Muscle layer of colon (tissue), 2 donors: Measurements from ENCODE around the gene SYNE2.
"Not testable (repeated sequence)": the region's sequence is repeated elsewhere in the genome, so short reads cannot be mapped to it uniquely, and the experiment has no call there.

Experiments used
- H3K27ac ChIP-seq: one replicate; pipeline ENCODE4 v1.7.0; 2013; ENCODE audit warnings: low read depth, mild to moderate bottlenecking, low read length, moderate library complexity
- H3K27me3 ChIP-seq, 2 donors: one replicate each; pipeline ENCODE4 v1.7.0; 2013; ENCODE audit warnings: low read length in 2 of 2, mild to moderate bottlenecking in 2 of 2; ENCODE audit not compliant: insufficient read depth in 2 of 2, control insufficient read depth in 1 of 2
- H3K36me3 ChIP-seq: one replicate; pipeline ENCODE4 v1.7.0; 2013; ENCODE audit warnings: mild to moderate bottlenecking, low read length; ENCODE audit not compliant: insufficient read depth
- H3K4me1 ChIP-seq: one replicate; pipeline ENCODE4 v1.7.0; 2013; ENCODE audit warnings: mild to moderate bottlenecking, low read length; ENCODE audit not compliant: insufficient read depth
- H3K4me3 ChIP-seq, 2 donors: one replicate each; pipeline ENCODE4 v1.7.0; 2013; ENCODE audit warnings: low read length in 2 of 2, low read depth in 1 of 2, mild to moderate bottlenecking in 1 of 2, moderate library complexity in 1 of 2
- H3K9ac ChIP-seq: one replicate; pipeline ENCODE4 v1.7.0; 2013; ENCODE audit warnings: low read length
- H3K9me3 ChIP-seq: one replicate; pipeline ENCODE4 v1.7.0; 2013; ENCODE audit warnings: mild to moderate bottlenecking, low read length
- donor health status: abdominal sarcoma.
- donor health status: Adenocarcinoma of cecum.

Gene SYNE2

DNA sequence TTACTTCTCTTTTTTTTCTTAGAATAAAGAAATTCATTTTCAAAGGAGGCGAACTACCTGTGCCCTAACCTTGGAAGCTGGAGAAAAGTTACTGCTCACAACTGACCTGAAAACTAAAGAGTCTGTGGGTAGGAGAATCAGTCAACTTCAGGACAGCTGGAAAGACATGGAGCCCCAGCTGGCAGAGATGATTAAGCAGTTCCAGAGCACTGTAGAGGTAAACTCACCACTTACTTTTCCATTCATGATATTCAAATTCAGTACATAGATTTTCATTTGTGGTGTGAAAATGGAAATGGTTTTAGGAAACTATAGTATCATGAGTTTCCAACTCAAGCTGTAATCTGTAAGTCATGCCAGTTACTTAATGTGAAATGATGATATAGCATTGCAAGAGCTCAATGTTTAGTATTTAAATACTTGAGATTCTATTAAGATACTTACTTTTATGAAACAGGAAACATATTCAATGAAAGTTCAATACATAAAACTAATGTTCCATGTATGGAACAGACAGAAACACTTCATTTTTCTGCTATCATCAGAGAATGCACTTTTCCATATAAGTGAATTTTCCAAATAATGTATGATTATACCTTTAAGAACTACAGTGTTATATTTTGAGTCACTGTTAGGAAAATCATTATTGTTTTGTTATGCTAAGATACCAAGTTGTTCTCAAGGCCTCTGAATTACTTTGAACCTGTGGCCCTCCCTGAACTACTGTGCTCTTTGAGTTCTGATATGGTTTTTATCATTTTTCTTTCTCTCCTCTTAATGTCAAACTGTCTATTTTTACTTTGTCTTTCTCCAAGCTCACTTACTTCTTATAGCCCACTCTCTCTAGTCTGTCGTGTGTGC is 322.3 kb downstream of the SYNE2 start:
- H3K9me3 ChIP-seq = no peaks in the 10 kb centered on the region
- H3K27me3 ChIP-seq = no peaks in the 10 kb centered on the region
- H3K9ac ChIP-seq = no peak overlapping the region
- no peak overlapping the region for H3K27ac ChIP-seq
- no peaks in the 10 kb centered on the region for H3K4me1 ChIP-seq
- no peak overlapping the region for H3K4me3 ChIP-seq
- no peaks in the 10 kb centered on the region for H3K36me3 ChIP-seq

DNA sequence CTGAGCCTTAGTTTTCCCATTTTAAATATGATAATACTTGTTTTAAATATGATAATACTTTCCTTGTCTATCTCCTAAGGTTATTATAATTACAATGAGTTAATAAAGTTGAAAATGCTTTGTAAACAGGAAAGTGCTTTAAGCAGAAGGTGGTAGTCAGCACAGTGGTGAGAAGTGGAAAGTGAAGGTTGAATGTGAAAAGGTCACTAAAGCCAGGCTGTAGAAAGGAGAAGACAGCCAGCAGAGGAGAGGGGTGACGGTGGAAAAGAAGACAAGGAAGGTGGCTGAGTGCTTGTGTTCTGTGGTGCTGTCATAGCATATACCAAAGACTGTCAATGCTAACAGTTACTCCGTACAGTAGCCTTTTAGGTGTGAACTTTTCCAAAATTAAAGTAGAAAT is 323.5 kb downstream of the SYNE2 start:
- H3K27ac ChIP-seq = no peak overlapping the region
- H3K9ac ChIP-seq = no peak overlapping the region
- no peak overlapping the region for H3K4me3 ChIP-seq
- no peaks in the 10 kb centered on the region for H3K4me1 ChIP-seq
- H3K27me3 ChIP-seq = no peaks in the 10 kb centered on the region
- no peaks in the 10 kb centered on the region for H3K36me3 ChIP-seq
- H3K9me3 ChIP-seq = no peaks in the 10 kb centered on the region

DNA sequence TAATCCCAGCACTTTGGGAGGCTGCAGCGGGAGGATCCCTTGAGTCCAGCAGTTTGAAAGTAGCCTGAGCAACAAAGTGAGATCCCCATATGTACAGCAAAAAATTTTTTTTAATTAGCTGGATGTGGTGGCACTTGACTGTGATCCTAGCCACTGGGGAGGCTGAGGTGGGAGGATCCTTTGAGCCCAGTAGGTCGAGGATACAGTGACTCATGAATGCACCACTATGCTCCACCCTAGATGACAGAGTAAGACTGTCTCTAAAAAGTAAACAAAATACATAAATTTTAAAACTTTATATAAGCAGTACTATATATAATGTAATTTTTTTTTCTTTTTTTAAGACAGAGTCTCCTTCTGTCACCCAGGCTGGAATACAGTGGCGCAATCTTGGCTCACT is 326.0 kb downstream of the SYNE2 start:
- H3K9ac ChIP-seq = no peak overlapping the region
- H3K27ac ChIP-seq = no peak overlapping the region
- no peaks in the 10 kb centered on the region for H3K9me3 ChIP-seq
- no peaks in the 10 kb centered on the region for H3K4me1 ChIP-seq
- H3K27me3 ChIP-seq = no peaks in the 10 kb centered on the region
- H3K4me3 ChIP-seq = no peak overlapping the region
- H3K36me3 ChIP-seq = no peaks in the 10 kb centered on the region

DNA sequence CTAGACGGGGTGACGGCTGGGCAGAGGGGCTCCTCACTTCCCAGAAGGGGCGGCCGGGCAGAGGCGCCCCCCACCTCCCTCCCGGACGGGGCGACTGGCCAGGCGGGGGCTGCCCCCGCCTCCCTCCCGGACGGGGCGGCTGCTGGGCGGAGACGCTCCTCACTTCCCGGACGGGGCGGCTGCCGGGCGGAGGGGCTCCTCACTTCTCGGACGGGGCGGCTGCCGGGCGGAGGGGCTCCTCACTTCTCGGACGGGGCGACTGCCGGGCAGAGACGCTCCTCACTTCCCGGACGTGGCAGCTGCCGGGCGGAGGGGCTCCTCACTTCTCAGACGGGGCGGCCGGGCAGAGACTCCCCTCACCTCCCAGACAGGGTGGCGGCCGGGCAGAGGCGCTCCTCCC is 330.1 kb downstream of the SYNE2 start:
- H3K9ac ChIP-seq, H3K4me3 ChIP-seq, H3K36me3 ChIP-seq, H3K27me3 ChIP-seq, H3K4me1 ChIP-seq, H3K27ac ChIP-seq, H3K9me3 ChIP-seq: not testable (repeated sequence)

DNA sequence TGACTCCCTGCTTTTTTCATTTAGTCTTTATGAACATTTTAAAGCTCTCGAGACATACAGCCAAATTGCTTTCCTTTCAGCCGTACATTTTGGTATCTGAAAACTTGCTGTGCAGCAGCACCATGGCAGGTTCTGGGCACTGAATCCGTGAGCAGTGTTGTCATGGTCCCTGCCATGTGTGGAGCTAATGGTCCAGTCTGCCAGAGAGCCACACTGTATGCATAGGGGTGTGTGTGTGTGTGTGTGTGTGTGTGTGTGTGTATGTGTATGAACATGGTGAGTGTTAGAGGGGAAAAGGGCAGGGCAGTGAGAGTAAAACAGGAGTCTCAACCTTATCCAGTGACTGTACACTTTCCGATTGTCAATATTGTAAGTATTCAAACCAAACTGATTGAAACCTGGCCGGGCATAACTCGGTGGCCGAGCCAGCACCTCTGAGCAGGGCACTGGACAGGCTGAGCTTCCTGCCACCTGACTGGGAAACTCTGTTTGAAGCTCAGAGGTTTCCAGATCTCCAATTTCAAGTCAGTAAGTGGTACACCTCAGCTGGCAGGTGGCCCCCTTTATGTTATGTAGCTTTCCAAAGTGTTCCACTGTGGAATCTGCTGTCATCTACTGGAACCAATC is 331.4 kb downstream of the SYNE2 start:
- Histone ChIP-seq H3K4me3 (no peak overlapping the region), H3K27me3 (no peaks in the 10 kb centered on the region), H3K9me3 (no peaks in the 10 kb centered on the region), H3K36me3 (no peaks in the 10 kb centered on the region), H3K4me1 (no peaks in the 10 kb centered on the region), H3K27ac (no peak overlapping the region), H3K9ac (no peak overlapping the region)

DNA sequence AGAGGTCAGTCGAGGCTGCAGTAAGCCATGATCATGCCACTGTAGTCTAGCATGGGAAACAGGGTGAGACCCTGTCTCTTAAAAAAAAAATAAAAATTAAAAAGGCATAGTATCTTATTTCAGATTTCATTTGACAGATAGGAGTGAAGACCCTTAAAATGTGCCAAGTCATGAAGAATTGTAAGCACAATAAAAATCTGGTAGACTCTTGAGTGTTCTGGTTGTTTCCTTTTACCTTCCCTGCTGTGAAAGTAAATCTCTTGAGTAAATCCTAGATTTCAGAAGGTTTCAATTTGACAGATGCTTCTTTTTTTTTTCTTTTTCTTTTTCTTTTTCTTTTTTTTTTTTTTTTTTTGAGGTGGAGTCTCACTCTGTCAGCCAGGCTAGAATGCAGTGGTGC is 332.4 kb downstream of the SYNE2 start:
- Histone ChIP-seq H3K27me3 (no peaks in the 10 kb centered on the region), H3K4me1 (no peaks in the 10 kb centered on the region), H3K4me3 (no peak overlapping the region), H3K27ac (no peak overlapping the region), H3K9ac (no peak overlapping the region), H3K9me3 (no peaks in the 10 kb centered on the region), H3K36me3 (no peaks in the 10 kb centered on the region)

DNA sequence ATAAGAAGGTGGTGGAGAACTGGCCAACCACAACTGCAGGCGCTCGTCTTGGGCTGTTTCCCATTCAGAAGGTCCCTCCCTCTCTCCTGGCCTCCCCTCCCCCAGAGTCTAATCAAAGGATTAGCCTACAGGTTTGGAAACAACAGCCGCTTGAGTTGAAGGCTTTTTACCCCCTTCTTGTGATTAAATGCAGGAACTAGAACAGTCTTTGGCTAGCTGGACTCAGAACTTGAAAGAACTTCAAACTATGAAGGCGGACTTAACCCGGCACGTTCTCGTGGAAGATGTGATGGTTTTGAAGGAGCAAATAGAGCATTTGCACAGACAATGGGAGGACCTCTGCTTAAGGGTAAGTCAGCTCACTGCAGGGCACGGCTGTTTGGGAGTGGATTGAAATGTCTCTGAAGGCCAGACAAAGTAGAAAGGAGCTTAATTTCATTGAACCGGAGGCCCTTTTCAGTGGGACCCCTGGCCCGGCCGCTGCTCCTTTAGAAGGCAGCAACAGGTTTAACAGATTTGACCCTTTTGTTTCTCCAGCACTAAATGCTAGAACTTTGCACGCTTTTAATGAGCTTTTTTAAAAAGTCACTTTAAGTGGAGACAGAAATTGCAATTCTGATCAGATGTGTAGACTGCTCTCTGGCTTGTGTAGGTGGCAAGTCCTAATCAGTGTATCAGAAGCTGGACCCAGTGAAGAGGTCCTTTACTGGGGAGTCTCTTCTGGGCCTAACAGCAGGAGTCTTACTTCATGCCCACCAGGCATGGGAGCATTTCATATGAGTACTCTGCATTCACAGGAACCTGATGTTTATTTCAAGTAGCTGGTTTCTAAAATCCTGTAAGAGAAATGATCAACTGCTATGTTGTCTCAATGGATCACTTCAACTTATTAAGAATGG is 333.7 kb downstream of the SYNE2 start:
- H3K27me3 ChIP-seq = no peaks in the 10 kb centered on the region

DNA sequence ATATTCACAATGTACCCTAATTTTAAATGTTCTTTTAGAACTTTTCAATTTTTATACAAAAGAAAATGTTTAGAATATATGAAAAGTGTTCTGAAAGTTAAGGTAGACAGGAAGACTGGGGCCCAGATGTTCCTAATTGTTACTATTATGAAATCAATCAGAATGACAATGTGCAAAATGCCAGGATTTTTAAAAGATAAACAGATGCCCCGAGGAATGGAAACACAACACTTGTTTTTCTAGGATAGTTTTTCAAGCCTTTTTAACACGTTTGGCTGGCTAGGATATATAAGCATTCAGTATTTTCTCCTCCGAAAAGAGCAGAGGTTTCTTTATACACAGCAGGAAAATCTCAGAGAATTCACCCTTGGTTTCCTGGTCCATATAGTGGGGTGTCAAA is 334.5 kb downstream of the SYNE2 start:
- Histone ChIP-seq H3K4me1 (no peaks in the 10 kb centered on the region), H3K9me3 (no peaks in the 10 kb centered on the region), H3K27me3 (no peaks in the 10 kb centered on the region), H3K36me3 (no peaks in the 10 kb centered on the region), H3K27ac (no peak overlapping the region), H3K9ac (no peak overlapping the region), H3K4me3 (no peak overlapping the region)

More for the DNA sequence above, 333.7 kb downstream of the SYNE2 start:
- no peaks in the 10 kb centered on the region for H3K4me1 ChIP-seq
- H3K4me3 ChIP-seq = no peak overlapping the region
- H3K9me3 ChIP-seq = no peaks in the 10 kb centered on the region
- no peak overlapping the region for H3K27ac ChIP-seq
- H3K9ac ChIP-seq = no peak overlapping the region
- H3K36me3 ChIP-seq = no peaks in the 10 kb centered on the region

DNA sequence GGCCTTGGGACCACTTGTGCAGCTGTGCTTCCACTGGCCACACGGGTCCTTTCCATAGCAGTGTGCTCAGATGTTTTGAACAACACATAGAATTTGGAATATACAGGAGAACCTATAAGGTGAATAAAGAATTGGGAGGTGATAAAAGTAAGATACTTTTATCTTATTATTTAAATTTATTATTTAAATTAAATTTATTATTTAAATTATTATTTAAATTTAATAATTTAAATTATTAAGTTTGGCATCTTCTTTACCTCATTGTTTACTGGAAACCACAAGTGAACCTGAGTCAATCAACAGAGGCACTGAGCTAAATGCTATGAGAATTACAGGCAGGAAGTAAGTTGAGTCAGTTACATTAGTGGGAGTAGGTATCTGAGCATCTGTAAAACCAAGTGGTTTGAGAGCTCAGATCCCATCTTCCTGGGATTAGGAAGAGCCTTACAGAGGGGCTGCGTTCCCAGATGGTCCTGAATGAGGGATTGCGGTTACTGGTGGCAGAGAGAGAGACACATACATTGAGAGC is 338.2 kb downstream of the SYNE2 start:
- no peaks in the 10 kb centered on the region for H3K36me3 ChIP-seq
- H3K27me3 ChIP-seq = no peaks in the 10 kb centered on the region

DNA sequence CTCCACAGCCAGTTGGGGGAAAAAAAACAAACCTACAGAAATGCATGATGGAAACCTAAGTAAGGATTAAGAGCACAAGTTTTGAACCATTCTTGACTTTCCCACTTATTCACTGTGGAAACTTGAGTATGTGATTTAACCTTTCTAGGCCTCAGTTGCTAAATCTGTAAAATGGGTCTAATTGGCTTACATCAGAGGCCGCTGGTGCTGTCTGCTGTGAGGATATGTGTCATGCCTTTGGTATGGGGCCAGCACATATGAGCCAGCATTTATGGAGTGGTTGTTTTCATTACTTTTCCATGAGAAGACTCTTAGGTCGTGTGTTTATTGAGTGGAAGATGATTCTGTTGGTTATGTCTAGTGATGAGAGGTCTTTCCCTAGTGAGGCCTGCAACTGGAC is 339.0 kb downstream of the SYNE2 start:
- H3K27ac ChIP-seq = no peak overlapping the region
- H3K9ac ChIP-seq = no peak overlapping the region
- no peaks in the 10 kb centered on the region for H3K36me3 ChIP-seq
- no peak overlapping the region for H3K4me3 ChIP-seq
- no peaks in the 10 kb centered on the region for H3K27me3 ChIP-seq
- no peaks in the 10 kb centered on the region for H3K4me1 ChIP-seq
- H3K9me3 ChIP-seq = no peaks in the 10 kb centered on the region

More for the DNA sequence above, 338.2 kb downstream of the SYNE2 start:
- no peak overlapping the region for H3K4me3 ChIP-seq
- H3K9ac ChIP-seq = no peak overlapping the region
- H3K27ac ChIP-seq = no peak overlapping the region
- no peaks in the 10 kb centered on the region for H3K9me3 ChIP-seq
- no peaks in the 10 kb centered on the region for H3K4me1 ChIP-seq

DNA sequence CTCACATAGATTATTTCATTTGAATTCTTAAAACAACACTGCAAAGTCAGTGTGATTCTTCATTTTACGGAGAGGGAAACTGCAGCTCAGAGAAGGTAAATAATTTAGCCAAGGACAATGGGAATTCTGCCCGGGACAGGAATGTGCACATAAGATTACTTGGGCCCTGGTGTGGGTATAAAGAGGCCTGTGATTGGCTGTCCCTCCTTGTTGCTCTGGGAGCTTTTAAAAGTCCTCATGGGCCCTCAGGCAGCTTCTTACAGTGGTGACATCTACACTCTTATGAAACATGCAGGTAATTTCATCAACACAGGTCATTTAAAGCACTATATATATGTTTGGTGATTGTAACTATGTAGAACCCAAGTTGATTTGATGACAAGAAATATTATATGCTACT is 341.0 kb downstream of the SYNE2 start:
- Histone ChIP-seq H3K9me3 (no peaks in the 10 kb centered on the region), H3K9ac (no peak overlapping the region), H3K4me3 (no peak overlapping the region), H3K36me3 (no peaks in the 10 kb centered on the region), H3K27me3 (no peaks in the 10 kb centered on the region), H3K4me1 (no peaks in the 10 kb centered on the region), H3K27ac (no peak overlapping the region)
